Rectal smooth muscle tissue (tissue), 1 donor: Measurements from ENCODE around the gene CNGA3.

Experiments used
- H3K27ac ChIP-seq: one replicate; pipeline ENCODE4 v1.7.0; 2013; ENCODE audit warnings: low read depth, low read length, inconsistent platforms
- H3K27me3 ChIP-seq: one replicate; pipeline ENCODE4 v1.7.0; 2013; ENCODE audit warnings: low read length; ENCODE audit not compliant: control insufficient read depth, insufficient read depth
- H3K36me3 ChIP-seq: one replicate; pipeline ENCODE4 v1.7.0; 2013; ENCODE audit warnings: low read length; ENCODE audit not compliant: control insufficient read depth, insufficient read depth
- H3K4me1 ChIP-seq: one replicate; pipeline ENCODE4 v1.7.0; 2013; ENCODE audit warnings: low read length; ENCODE audit not compliant: control insufficient read depth, insufficient read depth
- H3K4me3 ChIP-seq: one replicate; pipeline ENCODE4 v1.7.0; 2013; ENCODE audit warnings: low read length
- H3K9ac ChIP-seq: one replicate; pipeline ENCODE4 v1.7.0; 2013; ENCODE audit warnings: low read length

Gene CNGA3

DNA sequence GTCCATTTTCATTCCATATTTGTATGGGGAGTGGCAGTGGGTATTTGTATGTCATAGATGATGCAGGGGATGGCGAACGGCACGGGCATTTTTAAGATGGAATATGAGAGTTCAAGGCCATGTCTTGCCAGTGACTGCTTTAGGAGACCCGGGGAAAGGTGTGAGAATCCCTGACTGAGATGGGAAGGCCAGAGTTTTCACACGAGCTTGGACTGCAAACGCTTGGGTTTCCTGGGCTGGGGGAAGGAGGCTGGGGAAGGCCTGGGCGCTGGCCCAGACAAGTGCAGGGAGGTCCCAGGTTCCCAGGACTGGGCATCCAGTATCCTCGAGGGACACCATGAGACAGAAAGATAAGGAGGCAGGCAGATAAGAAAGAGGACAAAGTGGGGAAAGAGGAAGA is 35.2 kb downstream of the CNGA3 start:
- no peak overlapping the region for H3K27ac ChIP-seq
- H3K4me3 ChIP-seq = no peak overlapping the region
- no peaks in the 10 kb centered on the region for H3K36me3 ChIP-seq
- H3K9ac ChIP-seq = no peak overlapping the region
- H3K4me1 ChIP-seq = no peaks in the 10 kb centered on the region
- H3K27me3 ChIP-seq = no peaks in the 10 kb centered on the region

DNA sequence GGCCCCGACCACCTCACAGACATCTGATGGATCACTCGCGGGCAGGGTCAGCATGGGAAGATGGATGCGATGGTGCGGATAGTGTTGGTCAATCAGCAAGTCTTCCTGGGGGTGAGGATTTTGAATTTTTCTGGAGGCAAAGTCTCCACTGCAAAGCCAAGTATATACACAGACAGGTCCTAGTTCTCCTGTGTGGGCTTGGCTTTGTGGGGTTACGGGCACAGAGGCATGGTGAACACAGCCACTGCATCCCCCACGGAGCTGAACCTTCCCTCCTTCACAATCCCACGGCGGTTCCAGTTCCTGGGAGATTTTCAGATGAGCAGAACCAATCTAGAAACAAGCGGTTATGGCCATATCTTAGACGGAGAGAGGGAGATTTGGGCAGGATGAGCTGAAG is 35.8 kb downstream of the CNGA3 start:
- no peak overlapping the region for H3K4me3 ChIP-seq
- H3K27me3 ChIP-seq = no peaks in the 10 kb centered on the region
- no peak overlapping the region for H3K27ac ChIP-seq
- no peaks in the 10 kb centered on the region for H3K36me3 ChIP-seq
- no peak overlapping the region for H3K9ac ChIP-seq
- H3K4me1 ChIP-seq = no peaks in the 10 kb centered on the region

DNA sequence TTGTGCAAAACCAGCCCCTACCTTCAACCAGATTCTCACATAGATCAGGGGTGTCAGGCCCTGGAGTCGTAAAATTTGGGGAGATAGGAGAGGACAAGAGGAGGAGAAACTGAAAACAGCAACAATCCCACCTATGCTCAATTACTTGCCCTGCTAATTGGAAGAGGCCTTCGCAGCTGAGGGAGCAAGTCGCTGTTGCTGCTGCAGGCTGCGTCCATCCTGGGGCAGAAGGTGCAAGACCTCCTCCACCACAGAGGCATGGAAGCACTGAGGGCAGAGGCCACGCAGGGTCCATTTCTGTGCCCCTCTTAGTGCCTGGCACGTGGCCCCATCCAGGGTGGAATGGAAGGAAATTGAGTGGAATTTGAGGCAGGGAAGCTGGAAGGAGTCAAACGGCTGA is 36.5 kb downstream of the CNGA3 start:
- no peak overlapping the region for H3K4me3 ChIP-seq
- no peak overlapping the region for H3K9ac ChIP-seq
- H3K27me3 ChIP-seq = no peaks in the 10 kb centered on the region
- H3K27ac ChIP-seq = no peak overlapping the region
- no peaks in the 10 kb centered on the region for H3K4me1 ChIP-seq
- no peaks in the 10 kb centered on the region for H3K36me3 ChIP-seq

DNA sequence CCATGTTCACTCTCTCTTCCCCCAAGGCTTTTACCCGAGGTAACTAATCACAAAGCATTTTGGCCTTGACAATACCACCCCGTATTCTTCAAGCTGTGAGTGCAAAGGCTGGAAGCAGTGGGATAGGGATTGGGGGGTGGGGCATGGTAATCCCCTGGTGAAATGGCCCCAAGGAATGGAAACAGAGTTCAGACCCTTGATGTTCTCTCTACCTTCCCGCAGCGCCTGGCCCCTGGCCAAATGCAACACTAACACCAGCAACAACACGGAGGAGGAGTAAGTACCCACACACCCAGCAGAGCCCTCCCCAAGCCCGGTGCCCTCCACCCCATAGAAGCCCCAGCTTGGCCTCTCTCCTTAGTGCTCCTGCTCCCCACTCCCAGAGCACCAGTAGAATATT is 36.9 kb downstream of the CNGA3 start:
- H3K4me3 ChIP-seq = no peak overlapping the region
- no peaks in the 10 kb centered on the region for H3K36me3 ChIP-seq
- no peak overlapping the region for H3K9ac ChIP-seq
- no peak overlapping the region for H3K27ac ChIP-seq
- no peaks in the 10 kb centered on the region for H3K4me1 ChIP-seq
- no peaks in the 10 kb centered on the region for H3K27me3 ChIP-seq

DNA sequence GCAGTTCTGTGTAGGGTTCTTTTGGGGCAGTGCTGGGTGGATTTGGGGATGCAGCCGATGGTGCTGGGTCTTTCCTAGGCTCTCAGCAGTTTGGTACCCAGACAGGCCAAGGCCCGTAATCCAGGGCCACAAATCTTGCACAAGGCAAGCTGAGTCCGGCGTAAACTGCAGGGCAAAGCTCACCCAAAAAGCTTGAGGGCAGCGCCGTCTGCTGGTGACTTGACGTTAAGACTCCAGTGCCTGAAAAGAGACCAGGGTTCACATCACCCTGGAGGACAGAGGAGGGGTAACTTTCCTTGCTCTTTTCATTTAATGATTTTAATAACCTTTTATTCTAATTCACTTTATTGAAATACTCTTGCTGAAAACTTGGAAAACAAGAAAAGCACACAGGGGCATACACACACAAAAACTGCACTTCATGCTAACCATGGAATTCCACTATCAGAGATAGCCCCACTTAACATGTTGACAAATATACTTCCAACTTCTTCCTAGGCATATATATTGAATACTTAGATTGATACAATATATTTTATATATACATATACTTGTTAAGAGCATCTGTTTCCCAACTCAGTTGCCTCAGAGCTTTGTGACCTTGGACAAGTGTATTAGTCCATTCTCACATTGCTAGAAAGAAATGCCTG is 38.9 kb downstream of the CNGA3 start:
- H3K4me3 ChIP-seq = no peak overlapping the region
- no peak overlapping the region for H3K9ac ChIP-seq
- H3K27ac ChIP-seq = no peak overlapping the region
- H3K27me3 ChIP-seq = no peaks in the 10 kb centered on the region
- H3K4me1 ChIP-seq = no peaks in the 10 kb centered on the region
- H3K36me3 ChIP-seq = no peaks in the 10 kb centered on the region

DNA sequence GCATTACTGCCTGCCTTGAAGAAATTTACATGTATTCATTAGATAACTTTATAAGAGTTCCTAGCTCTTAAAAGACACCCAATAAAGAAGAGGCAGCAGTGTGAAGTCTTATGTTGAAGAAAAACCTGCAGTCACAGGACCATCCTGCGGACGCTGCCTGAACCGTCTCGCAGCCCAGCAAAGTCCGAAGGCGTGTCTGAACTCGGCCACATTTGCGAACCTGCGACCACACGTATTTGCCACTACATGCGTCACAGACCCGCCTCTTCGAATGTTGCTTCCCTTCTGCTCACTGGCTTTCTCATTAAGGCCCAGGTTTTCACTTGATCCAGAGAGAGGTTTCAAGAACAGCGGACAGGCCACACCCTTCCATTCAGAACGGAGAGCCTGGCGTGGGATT is 41.2 kb downstream of the CNGA3 start:
- Histone ChIP-seq H3K4me3 (no peak overlapping the region), H3K9ac (no peak overlapping the region), H3K27ac (no peak overlapping the region), H3K36me3 (no peaks in the 10 kb centered on the region), H3K27me3 (no peaks in the 10 kb centered on the region), H3K4me1 (no peaks in the 10 kb centered on the region)

DNA sequence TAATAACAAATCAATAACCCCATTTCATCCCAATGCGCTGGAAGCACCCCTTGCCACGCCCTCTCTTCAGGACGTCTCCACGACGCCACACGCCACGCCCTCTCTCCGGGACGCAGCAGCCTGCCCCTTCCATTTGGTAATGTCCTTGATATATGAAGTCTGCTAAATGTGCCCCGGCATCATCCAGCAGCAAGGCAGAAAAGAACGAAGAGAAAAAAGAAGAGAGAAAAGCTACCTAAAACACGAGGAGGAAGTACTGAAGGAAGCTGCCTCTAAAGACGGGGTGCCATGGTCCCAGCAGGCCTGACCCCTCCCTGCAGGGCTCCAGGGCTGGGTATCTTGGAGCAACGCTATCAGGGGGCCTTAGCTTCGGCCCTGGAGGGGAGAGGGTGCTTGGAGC is 41.8 kb downstream of the CNGA3 start:
- Histone ChIP-seq H3K27ac (no peak overlapping the region), H3K4me1 (no peaks in the 10 kb centered on the region), H3K9ac (no peak overlapping the region), H3K36me3 (no peaks in the 10 kb centered on the region), H3K4me3 (no peak overlapping the region), H3K27me3 (no peaks in the 10 kb centered on the region)

DNA sequence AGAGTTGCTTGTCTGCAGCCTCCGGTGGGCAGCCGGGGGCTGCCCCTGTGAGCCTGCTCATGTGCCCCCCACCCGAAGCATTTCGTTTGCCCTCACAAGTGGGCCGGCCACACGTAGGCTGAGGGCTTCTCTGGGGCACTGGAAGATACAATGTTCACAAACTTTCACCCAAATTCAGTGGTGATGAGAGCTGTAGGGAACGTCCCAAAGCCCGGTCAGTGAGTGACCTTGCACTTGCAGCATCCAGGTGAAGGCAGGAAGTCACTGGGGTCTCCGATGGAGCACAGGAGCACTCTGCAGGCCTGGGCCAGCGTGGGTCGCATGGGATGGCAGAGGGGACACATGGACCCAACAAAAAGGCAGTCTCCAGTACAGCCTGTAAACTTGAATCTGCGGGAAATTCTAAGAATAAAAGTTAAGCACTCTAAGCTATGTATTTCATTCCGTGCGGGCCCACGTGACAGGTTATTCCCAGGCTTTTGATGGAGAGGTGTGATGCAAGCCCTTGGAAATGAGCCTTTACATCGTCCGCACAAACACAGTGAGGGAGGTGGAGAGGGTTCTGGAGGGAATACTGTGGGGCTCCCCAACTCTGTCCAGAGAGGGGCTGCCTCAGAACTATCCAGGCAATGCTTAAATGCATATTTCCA is 42.5 kb downstream of the CNGA3 start:
- Histone ChIP-seq H3K9ac (no peak overlapping the region), H3K36me3 (no peaks in the 10 kb centered on the region), H3K27me3 (no peaks in the 10 kb centered on the region), H3K4me1 (no peaks in the 10 kb centered on the region), H3K27ac (no peak overlapping the region), H3K4me3 (no peak overlapping the region)

DNA sequence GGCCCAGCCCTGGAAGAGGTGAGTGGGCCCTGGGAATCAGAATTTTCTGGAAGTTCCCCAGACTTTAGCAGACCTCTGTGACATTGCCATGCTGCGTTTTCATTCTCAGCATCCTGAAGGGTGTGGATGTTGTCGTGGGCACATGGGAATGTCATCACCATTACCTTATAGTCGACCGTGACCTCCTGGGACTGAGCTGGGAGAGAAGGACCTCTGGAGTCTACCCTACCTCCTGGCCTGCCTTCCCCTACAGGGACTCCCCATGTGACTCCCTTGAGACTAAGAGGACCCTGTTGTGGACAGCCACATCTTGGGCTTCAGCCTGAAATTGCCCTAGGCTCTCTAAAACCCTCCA is 43.0 kb downstream of the CNGA3 start:
- H3K27ac ChIP-seq = no peak overlapping the region
- H3K4me1 ChIP-seq = no peaks in the 10 kb centered on the region
- H3K4me3 ChIP-seq = no peak overlapping the region
- H3K36me3 ChIP-seq = no peaks in the 10 kb centered on the region
- H3K27me3 ChIP-seq = no peaks in the 10 kb centered on the region
- H3K9ac ChIP-seq = no peak overlapping the region

DNA sequence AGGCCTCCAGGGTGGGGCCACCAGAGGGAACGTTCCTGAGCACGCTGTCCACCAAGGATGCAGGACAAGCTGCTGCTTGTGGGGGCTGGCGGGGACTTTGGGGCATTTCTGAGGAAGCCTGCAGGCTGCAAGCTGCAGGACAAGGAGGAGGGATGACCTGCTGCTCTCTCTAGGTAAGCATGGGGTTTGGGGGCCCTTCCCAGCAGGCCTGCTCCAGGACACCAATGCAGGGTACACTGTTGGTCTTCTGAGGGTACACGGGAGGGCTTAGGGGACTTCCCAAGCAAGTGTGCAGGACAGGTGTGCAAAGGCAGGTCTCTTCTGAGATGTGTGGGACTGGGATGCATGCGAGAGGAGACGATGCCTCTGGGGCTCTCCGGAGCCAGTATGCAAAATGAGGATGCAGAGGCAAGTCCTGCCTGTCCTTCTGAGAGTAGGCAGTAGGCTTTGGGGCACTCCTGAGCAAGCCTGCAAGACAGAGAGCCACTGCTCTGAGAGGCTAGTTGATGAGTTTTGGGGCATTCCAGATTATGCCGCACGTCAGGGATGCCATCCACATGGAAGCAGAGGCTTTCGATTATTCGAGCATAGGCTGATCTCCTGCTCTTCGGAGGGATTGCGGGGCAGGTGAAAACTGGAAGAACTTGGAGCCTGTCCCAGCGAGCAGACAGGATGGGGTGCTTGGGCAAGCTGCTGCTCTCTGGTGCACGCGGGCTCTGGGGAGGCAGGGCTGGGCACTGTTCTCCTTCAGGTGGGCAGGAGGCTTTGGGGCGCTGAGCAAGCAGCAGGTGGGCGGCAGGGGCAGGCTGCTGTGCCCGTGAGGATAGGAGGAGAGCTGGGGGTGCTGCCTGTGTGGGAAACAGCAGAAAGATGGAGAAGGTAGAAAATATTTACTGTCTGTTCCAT is 44.6 kb downstream of the CNGA3 start:
- Histone ChIP-seq H3K27me3 (no peaks in the 10 kb centered on the region), H3K9ac (no peak overlapping the region), H3K4me3 (no peak overlapping the region), H3K27ac (no peak overlapping the region), H3K36me3 (no peaks in the 10 kb centered on the region), H3K4me1 (no peaks in the 10 kb centered on the region)

DNA sequence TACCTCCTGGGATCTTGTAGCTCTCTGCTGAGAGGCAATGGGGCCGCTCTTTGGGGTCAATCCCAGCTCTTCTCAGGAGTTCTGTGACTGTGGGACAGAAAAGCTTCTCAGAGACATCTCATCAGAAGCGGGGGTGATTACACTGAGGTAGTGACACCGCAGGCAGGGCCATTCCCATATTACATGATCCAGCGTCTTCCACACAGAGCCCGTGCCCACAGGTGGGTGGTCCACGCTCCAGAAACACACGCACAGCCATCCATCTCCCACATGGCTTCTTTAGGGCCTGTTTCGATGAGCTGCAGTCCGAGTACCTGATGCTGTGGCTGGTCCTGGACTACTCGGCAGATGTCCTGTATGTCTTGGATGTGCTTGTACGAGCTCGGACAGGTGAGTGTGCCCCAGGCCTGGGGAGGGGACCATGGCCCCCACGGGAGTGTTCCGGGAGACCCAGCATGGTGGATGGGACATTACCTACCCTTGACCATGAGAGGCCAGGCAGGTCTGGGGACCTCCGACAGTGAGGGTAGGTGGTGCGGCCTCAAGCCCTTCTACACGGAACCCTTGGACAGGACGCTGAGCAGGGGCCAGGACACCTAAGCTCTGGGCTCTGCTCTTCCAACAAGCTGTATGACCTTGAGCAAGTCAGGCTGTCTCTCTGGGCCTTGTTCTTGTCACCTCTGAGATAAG is 45.5 kb downstream of the CNGA3 start:
- H3K4me3 ChIP-seq = no peak overlapping the region
- no peaks in the 10 kb centered on the region for H3K4me1 ChIP-seq
- H3K9ac ChIP-seq = no peak overlapping the region
- H3K27ac ChIP-seq = no peak overlapping the region
- H3K36me3 ChIP-seq = no peaks in the 10 kb centered on the region
- H3K27me3 ChIP-seq = no peaks in the 10 kb centered on the region

DNA sequence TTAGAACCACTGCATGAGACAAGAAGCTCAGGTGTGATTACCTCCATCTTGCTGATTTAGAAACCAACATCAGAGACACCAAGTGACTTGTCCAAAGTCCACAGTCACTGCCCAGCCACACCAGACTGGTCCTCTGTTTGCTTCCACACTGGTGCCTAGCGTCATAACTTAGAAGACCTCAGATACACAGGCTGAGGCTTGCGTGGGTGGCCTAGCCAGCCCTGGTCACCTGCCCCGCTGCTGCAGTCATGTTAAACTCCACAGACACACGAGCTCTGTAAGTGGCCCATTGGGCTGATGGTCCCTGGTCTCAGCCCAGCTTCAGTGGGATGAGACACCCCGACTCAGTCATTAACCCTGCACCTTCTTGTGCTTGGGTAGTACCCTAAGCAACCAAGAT is 47.1 kb downstream of the CNGA3 start:
- Histone ChIP-seq H3K36me3 (no peaks in the 10 kb centered on the region), H3K4me1 (no peaks in the 10 kb centered on the region), H3K27ac (no peak overlapping the region), H3K4me3 (no peak overlapping the region), H3K27me3 (no peaks in the 10 kb centered on the region), H3K9ac (no peak overlapping the region)
